ENCODE data around the gene TM4SF20.

The TM4SF20 gene

GRCh38 chr2:227379095-227379494 lies at the start of gene TM4SF20:
TSS of gene TM4SF20 (minus strand) at chr2:227379306. CDS start at chr2:227379268, 38 bp downstream.
- Mint-ChIP-seq H3K4me1 (ENCODE audit: low read depth) (peaks cover 21% of the 10 kb centered on the region), H3K9me3 (peaks cover 11% of the 10 kb centered on the region), H3K27me3 (peaks cover 4% of the 10 kb centered on the region), H3K4me3 (no peak within 1 kb of the TSS), H3K36me3 (ENCODE audit: low read depth) (peaks cover 4% of the 10 kb centered on the region), H3K27ac (no peak within 1 kb of the TSS)

GRCh38 chr2:227428731-227429285 lies 49.7 kb upstream of the TM4SF20 start:
- H3K4me3 Mint-ChIP-seq: no peak overlapping the region
- peaks cover 11% of the 10 kb centered on the region for H3K36me3 Mint-ChIP-seq (ENCODE audit: low read depth)
- H3K4me1 Mint-ChIP-seq (ENCODE audit: low read depth): peaks cover 32% of the 10 kb centered on the region
- no peak overlapping the region for H3K27ac Mint-ChIP-seq
- H3K27me3 Mint-ChIP-seq: peaks cover 10% of the 10 kb centered on the region
- H3K9me3 Mint-ChIP-seq: peaks cover 16% of the 10 kb centered on the region

GRCh38 chr2:227423656-227424499 lies 44.8 kb upstream of the TM4SF20 start:
- no peak overlapping the region for H3K27ac Mint-ChIP-seq
- no peak overlapping the region for H3K4me3 Mint-ChIP-seq
- peaks cover 14% of the 10 kb centered on the region for H3K4me1 Mint-ChIP-seq (ENCODE audit: low read depth)
- H3K36me3 Mint-ChIP-seq (ENCODE audit: low read depth): no peaks in the 10 kb centered on the region
- H3K27me3 Mint-ChIP-seq: no peaks in the 10 kb centered on the region
- no peaks in the 10 kb centered on the region for H3K9me3 Mint-ChIP-seq

GRCh38 chr2:227420087-227421052 lies 41.3 kb upstream of the TM4SF20 start:
- Mint-ChIP-seq H3K27ac (no peak overlapping the region), H3K9me3 (no peaks in the 10 kb centered on the region), H3K4me3 (no peak overlapping the region), H3K4me1 (ENCODE audit: low read depth) (peaks cover 21% of the 10 kb centered on the region), H3K27me3 (no peaks in the 10 kb centered on the region), H3K36me3 (ENCODE audit: low read depth) (no peaks in the 10 kb centered on the region)

- peak overlapping the region; percentile 32 for H3K27ac Mint-ChIP-seq
- no peak overlapping the region for H3K4me3 Mint-ChIP-seq
- H3K4me1 Mint-ChIP-seq (ENCODE audit: low read depth): peaks cover 48% of the 10 kb centered on the region
- no peaks in the 10 kb centered on the region for H3K36me3 Mint-ChIP-seq (ENCODE audit: low read depth)
- no peaks in the 10 kb centered on the region for H3K9me3 Mint-ChIP-seq
- H3K27me3 Mint-ChIP-seq: no peaks in the 10 kb centered on the region
Observed at GRCh38 chr2:227416701-227417100, 37.6 kb upstream of the TM4SF20 start.

GRCh38 chr2:227415538-227416424 lies 36.7 kb upstream of the TM4SF20 start:
- Mint-ChIP-seq H3K4me1 (ENCODE audit: low read depth) (peaks cover 58% of the 10 kb centered on the region), H3K4me3 (peak overlapping the region; percentile 54), H3K36me3 (ENCODE audit: low read depth) (no peaks in the 10 kb centered on the region), H3K27ac (peak overlapping the region; percentile 92), H3K27me3 (no peaks in the 10 kb centered on the region), H3K9me3 (no peaks in the 10 kb centered on the region)

GRCh38 chr2:227414846-227415245 lies 35.7 kb upstream of the TM4SF20 start:
- H3K27ac Mint-ChIP-seq: peak overlapping the region; percentile 92
- H3K36me3 Mint-ChIP-seq (ENCODE audit: low read depth): no peaks in the 10 kb centered on the region
- H3K4me1 Mint-ChIP-seq (ENCODE audit: low read depth): peaks cover 66% of the 10 kb centered on the region
- H3K27me3 Mint-ChIP-seq: no peaks in the 10 kb centered on the region
- H3K4me3 Mint-ChIP-seq: no peak overlapping the region
- no peaks in the 10 kb centered on the region for H3K9me3 Mint-ChIP-seq

GRCh38 chr2:227413371-227413770 lies 34.3 kb upstream of the TM4SF20 start:
- Mint-ChIP-seq H3K4me1 (ENCODE audit: low read depth) (peaks cover 71% of the 10 kb centered on the region), H3K27me3 (no peaks in the 10 kb centered on the region), H3K36me3 (ENCODE audit: low read depth) (no peaks in the 10 kb centered on the region), H3K9me3 (no peaks in the 10 kb centered on the region), H3K27ac (peak overlapping the region; percentile 92), H3K4me3 (peak overlapping the region; percentile 56)

- Mint-ChIP-seq H3K9me3 (no peaks in the 10 kb centered on the region), H3K4me3 (peak overlapping the region; percentile 56), H3K27me3 (no peaks in the 10 kb centered on the region), H3K27ac (peak overlapping the region; percentile 92), H3K36me3 (ENCODE audit: low read depth) (no peaks in the 10 kb centered on the region), H3K4me1 (ENCODE audit: low read depth) (peaks cover 74% of the 10 kb centered on the region)
Observed at GRCh38 chr2:227412877-227413276, 33.8 kb upstream of the TM4SF20 start.

- Mint-ChIP-seq H3K9me3 (no peaks in the 10 kb centered on the region), H3K27ac (peak overlapping the region; percentile 97), H3K4me3 (peak overlapping the region; percentile 76), H3K27me3 (no peaks in the 10 kb centered on the region), H3K4me1 (ENCODE audit: low read depth) (peaks cover 82% of the 10 kb centered on the region), H3K36me3 (ENCODE audit: low read depth) (no peaks in the 10 kb centered on the region)
Observed at GRCh38 chr2:227411990-227412350, 32.9 kb upstream of the TM4SF20 start.

GRCh38 chr2:227411320-227411989 lies 32.3 kb upstream of the TM4SF20 start:
- Mint-ChIP-seq H3K9me3 (no peaks in the 10 kb centered on the region), H3K4me1 (ENCODE audit: low read depth) (peaks cover 82% of the 10 kb centered on the region), H3K27ac (peak overlapping the region; percentile 97), H3K36me3 (ENCODE audit: low read depth) (no peaks in the 10 kb centered on the region), H3K27me3 (no peaks in the 10 kb centered on the region), H3K4me3 (peak overlapping the region; percentile 76)

GRCh38 chr2:227410191-227410590 lies 31.1 kb upstream of the TM4SF20 start:
- H3K4me1 Mint-ChIP-seq (ENCODE audit: low read depth): peaks cover 81% of the 10 kb centered on the region
- no peaks in the 10 kb centered on the region for H3K36me3 Mint-ChIP-seq (ENCODE audit: low read depth)

GRCh38 chr2:227407591-227408151 lies 28.6 kb upstream of the TM4SF20 start:
- H3K27ac Mint-ChIP-seq: no peak overlapping the region
- H3K4me1 Mint-ChIP-seq (ENCODE audit: low read depth): peaks cover 77% of the 10 kb centered on the region

More at GRCh38 chr2:227410191-227410590, 31.1 kb upstream of the TM4SF20 start:
- Mint-ChIP-seq H3K27me3 (no peaks in the 10 kb centered on the region), H3K4me3 (no peak overlapping the region), H3K9me3 (no peaks in the 10 kb centered on the region), H3K27ac (peak overlapping the region; percentile 45)

More at GRCh38 chr2:227407591-227408151, 28.6 kb upstream of the TM4SF20 start:
- no peaks in the 10 kb centered on the region for H3K36me3 Mint-ChIP-seq (ENCODE audit: low read depth)
- H3K27me3 Mint-ChIP-seq: no peaks in the 10 kb centered on the region
- no peaks in the 10 kb centered on the region for H3K9me3 Mint-ChIP-seq
- no peak overlapping the region for H3K4me3 Mint-ChIP-seq
